SK-N-SH (cell line): ENCODE results near the gene WNK2. TPM values are rescaled to one million over a fixed set of nuclear protein-coding genes. Genes with fewer than 3 reads are reported as not detected.

ENCODE experiments used
- CTCF ChIA-PET: fragments of 300-600, 350-600 bp; formaldehyde crosslinking; extraction: SDS; loops from one replicate; lab custom pipeline; 2021; lab: Yijun Ruan, JAX
- POLR2A ChIA-PET: fragments of 350-600 bp; sonication (Branson Sonifier 250); formaldehyde crosslinking; extraction: SDS; loops from one replicate; lab custom pipeline; 2020; ENCODE audit warnings: antibody characterized with exemption, inconsistent platforms; lab: Yijun Ruan, JAX
- DNase-seq: peaks from one replicate; pipeline ENCODE4 v3.0.0; 2012
- H2AFZ ChIP-seq: fragments of 200-600 bp; sonication (generic); 2 replicates; pipeline ENCODE4 v1.8.1; 2016; ENCODE audit warnings: antibody characterized with exemption, mild to moderate bottlenecking, low read depth
- H3F3A ChIP-seq: fragments of 200-600 bp; sonication (generic); replicated peaks from 2 replicates; pipeline ENCODE3; 2016; ENCODE audit warnings: antibody characterized with exemption, mild to moderate bottlenecking; ENCODE audit not compliant: insufficient read depth
- H3K27ac ChIP-seq, 2 experiments: fragments of 200-500 bp in 1 of 2; fragments of 200-600 bp in 1 of 2; sonication (Bioruptor generic) in 1 of 2; sonication (generic), shearing (Covaris generic) in 1 of 2; 2 replicates each; pipeline versions ENCODE4 v1.5.1 to v1.6.1; 2014 to 2016; ENCODE audit warnings: low read depth in 2 of 2, inconsistent platforms in 1 of 2, low read length in 1 of 2, mild to moderate bottlenecking in 1 of 2, mixed read lengths in 1 of 2
- H3K27me3 ChIP-seq: fragments of 200-600 bp; sonication (generic), shearing (Covaris generic); 2 replicates; pipeline ENCODE4 v1.6.1; 2016; ENCODE audit warnings: mixed run types; ENCODE audit not compliant: insufficient read depth
- H3K36me3 ChIP-seq, 2 experiments: fragments of 200-500 bp in 1 of 2; fragments of 200-600 bp in 1 of 2; sonication (Bioruptor generic) in 1 of 2; sonication (generic) in 1 of 2; replicated peaks in 1 of 2; 2 replicates each; pipeline versions ENCODE3 to v1.5.1; 2014 to 2016; ENCODE audit warnings: low read length in 1 of 2, mild to moderate bottlenecking in 1 of 2; ENCODE audit not compliant: insufficient read depth in 2 of 2, control insufficient read depth in 1 of 2
- H3K4me1 ChIP-seq, 2 experiments: fragments of 200-500 bp in 1 of 2; fragments of 200-600 bp in 1 of 2; sonication (Bioruptor generic) in 1 of 2; sonication (generic), shearing (Covaris generic) in 1 of 2; 2 replicates each; pipeline versions ENCODE4 v1.5.1 to v1.6.1; 2014 to 2016; ENCODE audit warnings: low read depth in 1 of 2, low read length in 1 of 2, mixed run types in 1 of 2; ENCODE audit not compliant: insufficient read depth in 2 of 2, control insufficient read depth in 1 of 2
- H3K4me2 ChIP-seq: fragments of 200-600 bp; sonication (generic), shearing (Covaris generic); 2 replicates; pipeline ENCODE4 v1.6.1; 2017; ENCODE audit warnings: mixed run types
- H3K4me3 ChIP-seq, 2 experiments: fragments of 200-500 bp in 1 of 2; fragments of 200-600 bp in 1 of 2; sonication (Bioruptor generic) in 1 of 2; sonication (generic), shearing (Covaris generic) in 1 of 2; 2 replicates each; pipeline versions ENCODE4 v1.5.1 to v1.8.1; 2014 to 2016; ENCODE audit warnings: low read depth in 2 of 2, inconsistent platforms in 1 of 2, low read length in 1 of 2, mild to moderate bottlenecking in 1 of 2, mixed read lengths in 1 of 2, moderate library complexity in 1 of 2
- H3K79me2 ChIP-seq: fragments of 200-600 bp; sonication (generic); 2 replicates; pipeline ENCODE4 v1.8.1; 2017; ENCODE audit warnings: mild to moderate bottlenecking; ENCODE audit not compliant: insufficient read depth
- H3K9ac ChIP-seq: fragments of 200-600 bp; sonication (generic); 2 replicates; pipeline ENCODE4 v1.6.1; 2017; ENCODE audit warnings: mixed run types
- H3K9me2 ChIP-seq: fragments of 200-600 bp; sonication (generic); 2 replicates; pipeline ENCODE4 v1.6.1; 2017; ENCODE audit warnings: mixed run types
- H3K9me3 ChIP-seq: fragments of 200-600 bp; sonication (generic); 2 replicates; pipeline ENCODE4 v1.6.1; 2017; ENCODE audit warnings: mixed run types, mild to moderate bottlenecking, moderate library complexity
- H4K20me1 ChIP-seq: fragments of 200-600 bp; sonication (generic); 2 replicates; pipeline ENCODE4 v1.6.1; 2017; ENCODE audit warnings: mild to moderate bottlenecking, mixed run types; ENCODE audit not compliant: insufficient read depth
- EZH2phosphoT487 ChIP-seq: fragments of 200-600 bp; sonication (generic); IDR thresholded peaks from 2 replicates; pipeline ENCODE4 v1.6.1; 2017; ENCODE audit warnings: low read depth, mixed run types, mild to moderate bottlenecking, antibody characterized with exemption, moderate library complexity, borderline replicate concordance
- FOSL2 ChIP-seq: IDR thresholded peaks from 2 replicates; pipeline ENCODE4 v1.4.0; 2012; ENCODE audit warnings: low read depth, mild to moderate bottlenecking, moderate library complexity, borderline replicate concordance
- FOXM1 ChIP-seq: IDR thresholded peaks from 2 replicates; pipeline ENCODE4 v1.4.0; 2012; ENCODE audit warnings: low read depth, mild to moderate bottlenecking
- GATA2 ChIP-seq: sonication (generic); formaldehyde crosslinking; IDR thresholded peaks from 2 replicates; pipeline ENCODE4 v1.5.0; 2020; ENCODE audit warnings: mild to moderate bottlenecking, missing genetic modification reagents
- RAD21 ChIP-seq: IDR thresholded peaks from 2 replicates; pipeline ENCODE4 v1.6.1; 2012; ENCODE audit warnings: mild to moderate bottlenecking, low read length
- RCOR1 ChIP-seq: fragments of 150-350 bp; IDR thresholded peaks from 2 replicates; pipeline ENCODE4 v1.6.1; 2017; ENCODE audit warnings: antibody characterized with exemption, low read length
- SMC3 ChIP-seq: IDR thresholded peaks from 2 replicates; pipeline ENCODE4 v1.6.1; 2012; ENCODE audit warnings: low read depth, low read length, improper control_type of control experiment
- TEAD4 ChIP-seq: IDR thresholded peaks from 2 replicates; pipeline ENCODE4 v1.4.0; 2012; ENCODE audit warnings: mild to moderate bottlenecking, borderline replicate concordance; ENCODE audit not compliant: insufficient read depth
- USF2 ChIP-seq: fragments of 150-350 bp; IDR thresholded peaks from 2 replicates; pipeline ENCODE4 v1.6.1; 2017; ENCODE audit warnings: antibody characterized with exemption, low read length, low read depth, borderline replicate concordance
- WGBS: methylation state at CpG from one replicate; pipeline ENCODE4 v1.1.6; 2017; ENCODE audit warnings: low lambda C conversion rate; 5-methylcytosine and 5-hydroxymethylcytosine counted together
- polyA plus RNA-seq, 3 experiments: library from polyadenylated mRNA; depleted of rRNA; stranded (reverse); fragments of >200 nt; gene quantifications; 2 replicates each; pipeline ENCODE4 v1.2.3, GENCODE V29; 2012
- TF ChIP-seq, protein P1 (sequence below): IDR thresholded peaks from 2 replicates; pipeline ENCODE4 v1.6.1; 2012; ENCODE audit warnings: mild to moderate bottlenecking, low read depth, low read length, moderate library complexity

The WNK2 gene
- polyA plus RNA-seq, 1 of the 3 experiments (the other 2 are of a cell fraction), result 0.12 TPM

GRCh38 chr9:93296889-93297480 is 113.0 kb downstream of the WNK2 start:
- peak; percentile 27 for DNase-seq
- H3K9me2 ChIP-seq, result no peaks in the 10 kb centered on the region
- POLR2A ChIA-PET, result no interaction called here
- CTCF ChIA-PET, result interaction anchor here (0.9 to 2.8 kb wide), 2 partner anchors 8 to 81 kb away, joined by 5 to 10 read pairs; no protein-coding TSS in a partner anchor
- no peak overlapping the region for H2AFZ ChIP-seq
- H4K20me1 ChIP-seq, result no peaks in the 10 kb centered on the region
- no peak overlapping the region for H3K9ac ChIP-seq
- no peak for TF ChIP-seq RCOR1
- no peaks in the 10 kb centered on the region for H3K36me3 ChIP-seq
- no peak overlapping the region for H3K4me3 ChIP-seq
- no peak overlapping the region for H3K4me2 ChIP-seq
- no peaks in the 10 kb centered on the region for H3K79me2 ChIP-seq
- H3K27ac ChIP-seq, result no peak overlapping the region
- no peaks in the 10 kb centered on the region for H3K9me3 ChIP-seq
- no peaks in the 10 kb centered on the region for H3K27me3 ChIP-seq
- H3K4me1 ChIP-seq, result peaks cover 0 to 10% of the 10 kb centered on the region in 2 experiments; a peak in 1 of 4 replicates
- no peaks in the 10 kb centered on the region for H3F3A ChIP-seq
- 72% methylated on average over 17 of the region's 17 CpGs for WGBS

- CTCF ChIA-PET, result interaction anchor here (0.9 to 2.8 kb wide), 6 partner anchors 9 to 189 kb away, joined by 3 to 10 read pairs (median 4); no protein-coding TSS in a partner anchor
- H4K20me1 ChIP-seq, result no peaks in the 10 kb centered on the region
- DNase-seq, result peak; percentile 39
These were observed 113.9 kb downstream of the WNK2 start for GRCh38 chr9:93297659-93298497.

More at GRCh38 chr9:93297659-93298497, 113.9 kb downstream of the WNK2 start:
- 69% methylated on average over 26 of the region's 33 CpGs for WGBS
- H3K4me1 ChIP-seq, result peaks cover 0 to 13% of the 10 kb centered on the region in 2 experiments; a peak in 1 of 4 replicates
- POLR2A ChIA-PET, result no interaction called here
- no peaks in the 10 kb centered on the region for H3K79me2 ChIP-seq
- H3K4me2 ChIP-seq, result no peak overlapping the region
- no peak overlapping the region; a peak in 1 of 4 replicates for H3K27ac ChIP-seq
- no peak for TF ChIP-seq GATA2 (CRISPR knock-in tag)
- no peak for TF ChIP-seq EZH2phosphoT487
- no peak for TF ChIP-seq TEAD4
- no peak for TF ChIP-seq FOSL2
- no peak for TF ChIP-seq SMC3
- TF ChIP-seq, protein P1, sequence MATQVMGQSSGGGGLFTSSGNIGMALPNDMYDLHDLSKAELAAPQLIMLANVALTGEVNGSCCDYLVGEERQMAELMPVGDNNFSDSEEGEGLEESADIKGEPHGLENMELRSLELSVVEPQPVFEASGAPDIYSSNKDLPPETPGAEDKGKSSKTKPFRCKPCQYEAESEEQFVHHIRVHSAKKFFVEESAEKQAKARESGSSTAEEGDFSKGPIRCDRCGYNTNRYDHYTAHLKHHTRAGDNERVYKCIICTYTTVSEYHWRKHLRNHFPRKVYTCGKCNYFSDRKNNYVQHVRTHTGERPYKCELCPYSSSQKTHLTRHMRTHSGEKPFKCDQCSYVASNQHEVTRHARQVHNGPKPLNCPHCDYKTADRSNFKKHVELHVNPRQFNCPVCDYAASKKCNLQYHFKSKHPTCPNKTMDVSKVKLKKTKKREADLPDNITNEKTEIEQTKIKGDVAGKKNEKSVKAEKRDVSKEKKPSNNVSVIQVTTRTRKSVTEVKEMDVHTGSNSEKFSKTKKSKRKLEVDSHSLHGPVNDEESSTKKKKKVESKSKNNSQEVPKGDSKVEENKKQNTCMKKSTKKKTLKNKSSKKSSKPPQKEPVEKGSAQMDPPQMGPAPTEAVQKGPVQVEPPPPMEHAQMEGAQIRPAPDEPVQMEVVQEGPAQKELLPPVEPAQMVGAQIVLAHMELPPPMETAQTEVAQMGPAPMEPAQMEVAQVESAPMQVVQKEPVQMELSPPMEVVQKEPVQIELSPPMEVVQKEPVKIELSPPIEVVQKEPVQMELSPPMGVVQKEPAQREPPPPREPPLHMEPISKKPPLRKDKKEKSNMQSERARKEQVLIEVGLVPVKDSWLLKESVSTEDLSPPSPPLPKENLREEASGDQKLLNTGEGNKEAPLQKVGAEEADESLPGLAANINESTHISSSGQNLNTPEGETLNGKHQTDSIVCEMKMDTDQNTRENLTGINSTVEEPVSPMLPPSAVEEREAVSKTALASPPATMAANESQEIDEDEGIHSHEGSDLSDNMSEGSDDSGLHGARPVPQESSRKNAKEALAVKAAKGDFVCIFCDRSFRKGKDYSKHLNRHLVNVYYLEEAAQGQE, result no peak
- no peak for TF ChIP-seq USF2
- no peak for TF ChIP-seq FOXM1
- no peak for TF ChIP-seq RAD21
- TF ChIP-seq, all 33 proteins: peak for 0
- Histone ChIP-seq H3K9ac (no peak overlapping the region), H3K36me3 (no peaks in the 10 kb centered on the region), H3F3A (no peaks in the 10 kb centered on the region), H3K9me2 (no peaks in the 10 kb centered on the region), H3K9me3 (no peaks in the 10 kb centered on the region), H3K27me3 (no peaks in the 10 kb centered on the region), H3K4me3 (no peak overlapping the region), H2AFZ (no peak overlapping the region)
